GM06990 (cell line): ENCODE measurements around the gene KIAA0930.
"Not testable (repeated sequence)": the region's sequence is repeated elsewhere in the genome, so short reads cannot be mapped to it uniquely, and the experiment has no call there.

Experiments used
- DNase-seq: peaks from one replicate; pipeline ENCODE4 v3.0.0-alpha.2; 2011; ENCODE audit not compliant: insufficient read length; ENCODE audit errors: extremely low read depth
- H3K27me3 ChIP-seq: replicated peaks from 2 replicates; pipeline ENCODE4 v1.6.0; 2011; ENCODE audit warnings: low read length; ENCODE audit not compliant: control insufficient read depth, insufficient read depth
- H3K36me3 ChIP-seq: 2 replicates; pipeline ENCODE4 v1.5.1; 2011; ENCODE audit warnings: low read length; ENCODE audit not compliant: control insufficient read depth, insufficient read depth
- H3K4me3 ChIP-seq: replicated peaks from 2 replicates; pipeline ENCODE4 v1.5.1; 2011; ENCODE audit warnings: low read depth, mild to moderate bottlenecking, control low read depth, low read length
- TF ChIP-seq, protein P1 (sequence below): IDR thresholded peaks from 2 replicates; pipeline ENCODE4 v1.5.1; 2011; ENCODE audit warnings: low read length, control low read depth, mild to moderate bottlenecking, inconsistent platforms; ENCODE audit not compliant: insufficient read depth, poor library complexity, severe bottlenecking

KIAA0930 gene

DNA sequence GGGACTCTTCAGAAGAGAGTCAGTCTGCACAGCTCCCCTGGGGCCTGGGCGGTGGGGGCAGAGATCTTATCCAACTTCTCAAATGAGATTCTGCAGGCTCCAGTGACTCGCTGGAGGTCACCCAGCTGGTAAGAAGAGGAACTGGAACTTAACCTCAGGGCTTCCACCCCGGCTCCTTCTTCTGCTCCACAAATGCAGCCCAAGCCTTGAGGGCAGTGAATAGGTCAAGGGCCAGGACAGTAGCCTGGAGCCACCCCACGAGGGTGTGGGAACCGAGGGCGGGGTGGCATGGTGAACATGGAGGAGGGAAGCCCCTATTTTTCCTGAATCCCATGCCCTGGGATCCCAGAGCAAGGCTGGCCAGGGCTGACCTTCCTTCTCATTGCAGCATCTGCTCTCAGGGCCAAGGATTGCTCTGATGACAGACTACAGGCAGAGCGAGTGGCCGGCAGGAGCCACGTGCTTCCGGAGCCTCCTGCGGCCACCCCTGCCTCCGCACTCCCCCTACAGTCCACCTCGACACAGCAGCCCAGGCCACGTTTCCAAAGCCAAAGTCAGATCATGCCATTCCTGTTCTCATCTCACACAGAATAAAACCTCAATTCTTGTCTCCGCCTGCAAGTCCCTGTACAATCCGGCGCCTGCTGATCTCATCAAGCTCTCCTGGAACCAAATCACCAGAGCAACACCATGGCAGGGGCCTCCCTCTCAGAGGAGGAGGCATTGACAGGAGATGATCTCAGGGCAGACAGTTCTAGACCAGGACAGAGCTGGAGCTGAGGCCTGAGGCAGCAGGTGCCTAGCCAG, 23.0 kb upstream of the KIAA0930 start:
- TF ChIP-seq, protein P1, sequence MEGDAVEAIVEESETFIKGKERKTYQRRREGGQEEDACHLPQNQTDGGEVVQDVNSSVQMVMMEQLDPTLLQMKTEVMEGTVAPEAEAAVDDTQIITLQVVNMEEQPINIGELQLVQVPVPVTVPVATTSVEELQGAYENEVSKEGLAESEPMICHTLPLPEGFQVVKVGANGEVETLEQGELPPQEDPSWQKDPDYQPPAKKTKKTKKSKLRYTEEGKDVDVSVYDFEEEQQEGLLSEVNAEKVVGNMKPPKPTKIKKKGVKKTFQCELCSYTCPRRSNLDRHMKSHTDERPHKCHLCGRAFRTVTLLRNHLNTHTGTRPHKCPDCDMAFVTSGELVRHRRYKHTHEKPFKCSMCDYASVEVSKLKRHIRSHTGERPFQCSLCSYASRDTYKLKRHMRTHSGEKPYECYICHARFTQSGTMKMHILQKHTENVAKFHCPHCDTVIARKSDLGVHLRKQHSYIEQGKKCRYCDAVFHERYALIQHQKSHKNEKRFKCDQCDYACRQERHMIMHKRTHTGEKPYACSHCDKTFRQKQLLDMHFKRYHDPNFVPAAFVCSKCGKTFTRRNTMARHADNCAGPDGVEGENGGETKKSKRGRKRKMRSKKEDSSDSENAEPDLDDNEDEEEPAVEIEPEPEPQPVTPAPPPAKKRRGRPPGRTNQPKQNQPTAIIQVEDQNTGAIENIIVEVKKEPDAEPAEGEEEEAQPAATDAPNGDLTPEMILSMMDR: peak; percentile 77
- peak; percentile 85 for DNase-seq
- H3K36me3 ChIP-seq: no peaks in the 10 kb centered on the region
- H3K27me3 ChIP-seq: no peaks in the 10 kb centered on the region
- no peak overlapping the region for H3K4me3 ChIP-seq

GRCh38 chr22:45262931-45263462, 22.3 kb upstream of the KIAA0930 start:
- no peak for DNase-seq
- Histone ChIP-seq H3K36me3 (no peaks in the 10 kb centered on the region), H3K27me3 (no peaks in the 10 kb centered on the region), H3K4me3 (peak overlapping the region; percentile 12; the same call in 1 of the 2 replicates)
- TF ChIP-seq, protein P1: no peak

DNA sequence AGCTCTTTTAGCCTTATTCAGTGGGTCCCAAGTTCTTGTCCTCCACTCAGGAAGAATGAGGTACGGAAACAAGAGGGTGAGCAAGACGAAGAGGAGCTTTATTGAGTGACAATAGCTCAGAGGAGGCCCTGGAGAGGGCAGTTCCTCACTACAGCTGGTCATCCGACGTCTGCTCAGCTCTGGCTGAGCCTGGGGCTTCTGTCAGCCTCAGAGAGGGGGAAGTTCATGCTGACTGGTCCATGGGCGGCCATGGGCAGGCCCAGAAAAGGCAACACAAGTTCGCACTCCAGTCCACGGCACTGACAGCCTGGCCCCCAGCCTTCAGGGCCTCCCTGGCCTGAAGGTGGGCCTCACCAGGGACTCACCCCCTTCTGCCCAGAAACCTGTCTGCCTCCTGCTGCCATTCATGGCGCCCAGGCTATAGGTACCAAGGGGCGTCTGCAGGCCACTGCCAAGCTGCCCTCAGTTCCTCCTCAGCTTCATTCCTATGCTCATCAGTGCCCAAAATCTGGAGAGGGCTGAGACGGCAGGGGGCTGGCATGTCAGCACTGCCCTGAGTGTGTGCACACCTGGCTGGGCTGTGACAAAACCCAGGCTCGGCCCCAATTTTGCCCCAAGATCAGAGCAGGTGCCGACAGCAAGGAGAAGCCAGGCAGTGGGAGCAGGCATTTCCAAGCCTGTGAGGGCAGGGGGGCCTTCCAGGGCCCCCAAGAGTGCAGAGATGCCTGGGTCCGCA, 21.7 kb upstream of the KIAA0930 start:
- Histone ChIP-seq H3K4me3 (no peak overlapping the region), H3K27me3 (no peaks in the 10 kb centered on the region), H3K36me3 (no peaks in the 10 kb centered on the region)
- TF ChIP-seq, protein P1: no peak
- no peak for DNase-seq

DNA sequence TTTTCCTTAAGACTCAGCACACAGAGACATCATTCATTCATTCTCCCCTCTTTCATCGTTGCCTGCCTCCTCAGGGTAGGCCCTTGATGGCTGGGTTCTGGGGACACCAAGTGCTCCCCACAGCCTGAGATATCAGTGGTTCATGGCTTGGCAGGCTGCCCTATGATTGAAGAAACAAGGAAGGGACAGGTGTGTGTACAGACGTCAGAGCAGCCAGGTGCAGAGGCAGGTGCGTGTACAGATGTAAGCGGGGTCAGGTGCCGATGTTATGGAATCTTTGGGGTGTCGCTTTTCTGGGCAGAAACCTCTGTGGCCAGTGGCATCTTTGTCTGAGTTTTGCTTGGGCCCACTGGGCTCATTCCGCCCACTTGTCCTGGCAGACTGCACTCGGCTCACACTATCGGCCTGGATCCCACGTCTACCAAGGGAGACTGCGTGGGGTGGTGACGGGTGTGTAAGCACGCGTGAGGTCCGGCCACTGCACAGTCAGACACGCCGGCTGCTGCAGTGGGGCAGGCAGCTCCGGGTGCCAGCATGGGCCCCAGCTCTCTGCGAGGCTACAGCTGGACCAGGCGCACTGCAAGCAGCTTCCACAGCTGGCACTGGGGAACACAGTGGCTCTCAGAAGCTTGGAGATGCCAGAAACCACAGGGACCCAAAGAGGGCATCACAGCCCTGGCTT, 20.9 kb upstream of the KIAA0930 start:
- no peak for DNase-seq

GRCh38 chr22:45260395-45260759, 19.7 kb upstream of the KIAA0930 start:
- not testable (repeated sequence) for H3K36me3 ChIP-seq, H3K4me3 ChIP-seq, H3K27me3 ChIP-seq, DNase-seq

More for the DNA sequence above, 20.9 kb upstream of the KIAA0930 start:
- Histone ChIP-seq H3K36me3 (no peaks in the 10 kb centered on the region), H3K4me3 (no peak overlapping the region), H3K27me3 (no peaks in the 10 kb centered on the region)
- TF ChIP-seq, protein P1: no peak
